ENCODE measurements around the gene PRUNE2. TPM values are rescaled to one million over a fixed set of nuclear protein-coding genes. Genes with fewer than 3 reads are reported as not detected.

Gene PRUNE2
- total and polyA plus RNA-seq, 9 of the 15 experiments (the other 6 are each of a cell fraction or from before 2014, with no cell fraction given) = 0.05 to 0.45 (median 0.18) TPM; not detected in 1

GRCh38 chr9:76649894-76650293 lies 256.0 kb downstream of the PRUNE2 start:
- intact Hi-C loops (cut with micrococcal nuclease) (no loop called here), in situ Hi-C loops (cut with MboI) (no loop called here)
- H3K4me1 ChIP-seq (replicated peaks in 1 of 2; ENCODE audit: control insufficient read depth in 2 of 2, insufficient read depth in 2 of 2, low read length in 2 of 2) = peaks cover 0 to 10% of the 10 kb centered on the region in 2 experiments; a peak in 3 of 5 replicates
- ChIA-PET POLR2A (no interaction called here), CTCF (ENCODE audit: low intra/inter-chr PET ratio) (no interaction called here)
- no peak overlapping the region for H3K9ac ChIP-seq (ENCODE audit: insufficient read depth in 1 of 2, low read depth in 2 of 2, low read length in 2 of 2)
- H3K4me2 ChIP-seq (ENCODE audit: insufficient read depth, low read length) = no peak overlapping the region
- no peaks in the 10 kb centered on the region for H3K36me3 ChIP-seq (ENCODE audit: control insufficient read depth, insufficient read depth, low read length)
- no peak overlapping the region for H3K27ac ChIP-seq (ENCODE audit: extremely low read depth, low read depth, low read length)
- H3K9me3 ChIP-seq (replicated peaks; ENCODE audit: control insufficient read depth, insufficient read depth, low read depth, low read length) = no peaks in the 10 kb centered on the region
- ATAC-seq (no peak), DNase-seq (ENCODE audit: extremely low read depth in 1 of 4, low spot score in 3 of 4) (no peak), FAIRE-seq (no peak)
- no peaks in the 10 kb centered on the region for H3K79me2 ChIP-seq (ENCODE audit: control insufficient read depth, insufficient read depth, low read length)
- H3K9me1 ChIP-seq (ENCODE audit: control insufficient read depth, insufficient read depth, low read length) = no peaks in the 10 kb centered on the region
- no peak overlapping the region for H2AFZ ChIP-seq (ENCODE audit: low read depth, low read length)
- no peaks in the 10 kb centered on the region for H4K20me1 ChIP-seq (replicated peaks; ENCODE audit: control insufficient read depth, insufficient read depth, low read length)
- no peaks in the 10 kb centered on the region for H3K27me3 ChIP-seq (ENCODE audit: control insufficient read depth in 2 of 2, insufficient read depth in 2 of 2, low read length in 2 of 2)
- no TSS peak for BruUV-seq (replicated peaks)
- no CpG with 5 or more reads among the region's 2 CpGs for WGBS (ENCODE audit: insufficient coverage, low coverage, missing lambda C conversion rate)
- H3K4me3 ChIP-seq = no peak overlapping the region
- peak; percentile 59 for TF ChIP-seq ZFP36 (IDR thresholded peaks at IDR 0.05; ENCODE audit: low read depth, low read length, partially characterized antibody)
- TF ChIP-seq PRMT5 (CRISPR knock-in tag; IDR thresholded peaks at IDR 0.05) = no peak
- no peak for TF ChIP-seq CTCFL (IDR thresholded peaks at IDR 0.05; ENCODE audit: borderline replicate concordance, insufficient read depth, low read depth, low read length, poor library complexity, severe bottlenecking)
- TF ChIP-seq RBM25 (IDR thresholded peaks at IDR 0.05; ENCODE audit: low read depth, low read length, severe bottlenecking) = peak; percentile 78
- TF ChIP-seq MYNN (IDR thresholded peaks at IDR 0.05) = no peak
- no peak for TF ChIP-seq MYNN (CRISPR knock-in tag; IDR thresholded peaks at IDR 0.05)

Data from K562 (cell line).